C4-2B (cell line): Measurements from ENCODE around the gene RGS16.

Experiments used
- ZFX ChIP-seq: fragments of 450-650 bp; IDR thresholded peaks from 2 replicates; pipeline ENCODE4 v1.6.1; 2017
- TF ChIP-seq, protein P1 (sequence below): fragments of 450-650 bp; conservative IDR thresholded peaks from 2 replicates; pipeline ENCODE4 v1.5.1; 2017; ENCODE audit warnings: mild to moderate bottlenecking

DNA sequence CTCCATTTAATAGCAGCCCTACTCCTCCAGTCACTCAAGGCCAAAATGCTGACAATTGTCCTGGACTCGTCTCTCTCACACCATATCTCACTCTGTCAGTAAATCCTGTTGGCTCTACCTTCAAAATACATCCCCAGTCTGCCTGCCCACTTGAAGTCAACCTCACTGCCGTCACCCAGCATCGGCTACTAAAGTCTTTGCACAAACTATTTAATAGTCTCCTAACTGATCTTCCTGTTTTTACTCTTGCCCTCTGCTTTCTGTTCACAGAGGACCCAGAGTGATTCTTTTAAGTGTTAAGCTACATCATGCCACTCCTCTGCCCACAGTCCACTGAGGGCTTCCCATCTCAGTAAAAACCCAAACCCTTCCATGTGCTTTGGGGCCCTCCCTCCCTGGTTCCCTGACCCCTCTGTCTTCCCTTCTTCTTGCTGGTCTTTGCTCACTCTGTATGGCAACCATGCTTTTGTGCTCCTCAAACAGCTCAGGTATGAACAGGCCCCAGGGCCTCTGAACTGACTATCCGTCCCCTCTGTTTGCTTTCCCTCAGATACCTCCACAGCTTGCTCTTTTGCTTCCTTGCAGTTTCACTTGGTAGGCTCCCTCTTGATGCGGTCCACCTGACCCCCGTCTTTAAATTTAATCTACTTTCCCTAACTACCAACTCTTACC lies 34.1 kb downstream of the RGS16 start:
- TF ChIP-seq, protein P1, sequence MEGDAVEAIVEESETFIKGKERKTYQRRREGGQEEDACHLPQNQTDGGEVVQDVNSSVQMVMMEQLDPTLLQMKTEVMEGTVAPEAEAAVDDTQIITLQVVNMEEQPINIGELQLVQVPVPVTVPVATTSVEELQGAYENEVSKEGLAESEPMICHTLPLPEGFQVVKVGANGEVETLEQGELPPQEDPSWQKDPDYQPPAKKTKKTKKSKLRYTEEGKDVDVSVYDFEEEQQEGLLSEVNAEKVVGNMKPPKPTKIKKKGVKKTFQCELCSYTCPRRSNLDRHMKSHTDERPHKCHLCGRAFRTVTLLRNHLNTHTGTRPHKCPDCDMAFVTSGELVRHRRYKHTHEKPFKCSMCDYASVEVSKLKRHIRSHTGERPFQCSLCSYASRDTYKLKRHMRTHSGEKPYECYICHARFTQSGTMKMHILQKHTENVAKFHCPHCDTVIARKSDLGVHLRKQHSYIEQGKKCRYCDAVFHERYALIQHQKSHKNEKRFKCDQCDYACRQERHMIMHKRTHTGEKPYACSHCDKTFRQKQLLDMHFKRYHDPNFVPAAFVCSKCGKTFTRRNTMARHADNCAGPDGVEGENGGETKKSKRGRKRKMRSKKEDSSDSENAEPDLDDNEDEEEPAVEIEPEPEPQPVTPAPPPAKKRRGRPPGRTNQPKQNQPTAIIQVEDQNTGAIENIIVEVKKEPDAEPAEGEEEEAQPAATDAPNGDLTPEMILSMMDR = no peak
- no peak for TF ChIP-seq ZFX
